ENCODE data around the gene FAF1. TPM values are rescaled to one million over a fixed set of nuclear protein-coding genes. Genes with fewer than 3 reads are reported as not detected.

The FAF1 gene
- total and polyA plus RNA-seq, 9 of the 15 experiments (the other 6 are each of a cell fraction or from before 2014, with no cell fraction given), result 48.7 to 225 (median 118) TPM

GRCh38 chr1:50739125-50739524 lies 220.9 kb downstream of the FAF1 start:
- ATAC-seq (no peak), FAIRE-seq (no peak), DNase-seq (ENCODE audit: extremely low read depth in 1 of 4, low spot score in 3 of 4) (no peak)
- 96% methylated on average over 3 of the region's 3 CpGs for WGBS (ENCODE audit: insufficient coverage, low coverage, missing lambda C conversion rate)
- Histone ChIP-seq H3K79me2 (ENCODE audit: control insufficient read depth, insufficient read depth, low read length) (no peaks in the 10 kb centered on the region; the same call in 2 of the 3 replicates), H3K4me3 (no peak overlapping the region), H3K9me3 (replicated peaks; ENCODE audit: control insufficient read depth, insufficient read depth, low read depth, low read length) (no peaks in the 10 kb centered on the region), H2AFZ (ENCODE audit: low read depth, low read length) (no peak overlapping the region), H3K36me3 (ENCODE audit: control insufficient read depth, insufficient read depth, low read length) (peaks cover 68% of the 10 kb centered on the region), H4K20me1 (replicated peaks; ENCODE audit: control insufficient read depth, insufficient read depth, low read length) (no peaks in the 10 kb centered on the region), H3K4me2 (ENCODE audit: insufficient read depth, low read length) (no peak overlapping the region), H3K4me1 (replicated peaks in 1 of 2; ENCODE audit: control insufficient read depth in 2 of 2, insufficient read depth in 2 of 2, low read length in 2 of 2) (no peaks in the 10 kb centered on the region), H3K9ac (ENCODE audit: insufficient read depth in 1 of 2, low read depth in 2 of 2, low read length in 2 of 2) (no peak overlapping the region), H3K27ac (ENCODE audit: extremely low read depth, low read depth, low read length) (no peak overlapping the region), H3K9me1 (ENCODE audit: control insufficient read depth, insufficient read depth, low read length) (no peaks in the 10 kb centered on the region), H3K27me3 (ENCODE audit: control insufficient read depth in 2 of 2, insufficient read depth in 2 of 2, low read length in 2 of 2) (no peaks in the 10 kb centered on the region)
- ChIA-PET POLR2A (interaction anchor here (0.8 kb wide), 1 partner anchor 15 kb away, joined by 6 read pairs; no protein-coding TSS in a partner anchor), CTCF (ENCODE audit: low intra/inter-chr PET ratio) (no interaction called here)
- BruUV-seq (replicated peaks), result no TSS peak
- in situ Hi-C loops (cut with MboI) (no loop called here), intact Hi-C loops (cut with micrococcal nuclease) (no loop called here)
- no peak for TF ChIP-seq RERE (CRISPR knock-in tag; IDR thresholded peaks at IDR 0.05; ENCODE audit: borderline replicate concordance)
- peak in 1 of 2 experiments; percentile 97; a peak in 2 of 4 replicates for TF ChIP-seq KDM1A (IDR thresholded peaks at IDR 0.05)
- TF ChIP-seq HLTF (IDR thresholded peaks at IDR 0.05), result no peak
- no peak for TF ChIP-seq RBM15 (IDR thresholded peaks at IDR 0.05; ENCODE audit: insufficient read depth, low read length)
- TF ChIP-seq ARID2 (IDR thresholded peaks at IDR 0.05), result peak; percentile 84; the same call in 1 of the 2 replicates

Measured in K562 (cell line).